HEK293 (cell line): ENCODE measurements around the gene SNAI1.

Source experiments
- REPIN1 ChIP-seq: fragments of 450-650 bp; formaldehyde crosslinking; IDR thresholded peaks from 2 replicates; pipeline ENCODE4 v1.5.1; 2017; ENCODE audit warnings: missing biosample characterization, missing genetic modification characterization, low read depth
- SP2 ChIP-seq: fragments of 450-650 bp; formaldehyde crosslinking; IDR thresholded peaks from 2 replicates; pipeline ENCODE4 v1.5.1; 2016; ENCODE audit warnings: missing biosample characterization, missing genetic modification characterization
- ZNF274 ChIP-seq, 2 experiments: fragments of 200-500 bp in 1 of 2; fragments of 450-650 bp in 1 of 2; sonication (Bioruptor generic) in 1 of 2; formaldehyde crosslinking in 1 of 2; IDR thresholded peaks; 2 replicates each; pipeline versions ENCODE4 v1.5.1 to v1.6.1; 2014 to 2016; ENCODE audit warnings: borderline replicate concordance in 1 of 2, inconsistent platforms in 1 of 2, low read length in 1 of 2, missing biosample characterization in 1 of 2, missing genetic modification characterization in 1 of 2
- ZNF292 ChIP-seq: fragments of 450-650 bp; formaldehyde crosslinking; IDR thresholded peaks from 2 replicates; pipeline ENCODE4 v1.5.1; 2016; ENCODE audit warnings: low read depth, missing biosample characterization, missing genetic modification characterization, borderline replicate concordance
- ZSCAN16 ChIP-seq: fragments of 450-650 bp; formaldehyde crosslinking; IDR thresholded peaks from 2 replicates; pipeline ENCODE4 v1.5.1; 2016; ENCODE audit warnings: missing biosample characterization, missing genetic modification characterization
- TF ChIP-seq, protein P1 (sequence below): fragments of 450-650 bp; formaldehyde crosslinking; IDR thresholded peaks from 2 replicates; pipeline ENCODE4 v1.5.1; 2016; ENCODE audit warnings: missing biosample characterization, missing genetic modification characterization
- TF ChIP-seq, protein P2 (sequence below): fragments of 450-650 bp; formaldehyde crosslinking; IDR thresholded peaks from 2 replicates; pipeline ENCODE4 v1.5.1; 2016; ENCODE audit warnings: missing biosample characterization, missing genetic modification characterization

DNA sequence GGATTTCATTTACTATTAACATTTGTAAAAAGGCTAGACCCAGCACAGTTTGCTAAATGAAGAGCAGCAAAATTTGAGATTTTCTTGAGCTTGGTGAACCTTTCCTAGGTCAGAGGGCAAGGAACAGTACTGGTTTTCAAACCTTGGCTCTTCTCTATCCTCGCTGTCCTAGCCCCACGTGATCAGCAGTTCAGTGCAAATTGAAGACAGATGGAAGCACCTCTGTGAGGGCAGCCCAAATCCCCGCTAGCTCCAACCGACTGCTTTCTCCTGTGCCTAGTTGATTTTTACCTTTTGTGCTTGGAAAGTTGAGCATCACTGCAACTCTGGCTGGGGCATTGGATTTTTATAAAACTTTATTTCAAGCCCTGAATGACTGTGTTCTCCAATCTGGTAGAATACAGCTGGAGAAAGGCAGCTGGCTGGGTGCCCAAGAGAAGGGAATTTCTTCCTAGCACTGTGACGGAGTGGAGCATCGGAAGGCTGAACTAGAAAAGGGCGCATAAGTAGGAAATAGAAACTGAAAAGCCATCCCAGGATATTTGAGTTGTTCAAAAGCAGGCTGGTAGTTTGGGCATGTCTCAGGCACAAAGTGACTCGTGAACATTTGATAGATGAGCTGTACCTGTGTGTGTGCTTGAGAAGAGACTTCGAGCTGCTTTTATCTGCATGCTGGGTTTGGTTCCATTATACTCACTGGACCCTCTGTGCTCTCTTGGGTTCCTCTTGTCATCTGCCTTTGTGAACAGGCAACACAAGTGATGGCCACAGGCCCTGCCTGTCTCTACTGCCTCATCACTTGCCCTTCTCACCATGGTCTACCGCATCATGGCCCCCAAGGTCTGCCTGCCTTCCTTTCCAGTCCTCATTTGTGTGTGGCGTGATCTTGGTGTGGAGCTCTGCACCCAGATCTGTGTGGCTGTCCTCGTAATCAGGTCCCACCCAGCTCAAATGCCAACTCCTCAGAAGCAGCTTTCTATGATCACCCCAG is 44.3 kb upstream of the SNAI1 start:
- TF ChIP-seq, protein P1, sequence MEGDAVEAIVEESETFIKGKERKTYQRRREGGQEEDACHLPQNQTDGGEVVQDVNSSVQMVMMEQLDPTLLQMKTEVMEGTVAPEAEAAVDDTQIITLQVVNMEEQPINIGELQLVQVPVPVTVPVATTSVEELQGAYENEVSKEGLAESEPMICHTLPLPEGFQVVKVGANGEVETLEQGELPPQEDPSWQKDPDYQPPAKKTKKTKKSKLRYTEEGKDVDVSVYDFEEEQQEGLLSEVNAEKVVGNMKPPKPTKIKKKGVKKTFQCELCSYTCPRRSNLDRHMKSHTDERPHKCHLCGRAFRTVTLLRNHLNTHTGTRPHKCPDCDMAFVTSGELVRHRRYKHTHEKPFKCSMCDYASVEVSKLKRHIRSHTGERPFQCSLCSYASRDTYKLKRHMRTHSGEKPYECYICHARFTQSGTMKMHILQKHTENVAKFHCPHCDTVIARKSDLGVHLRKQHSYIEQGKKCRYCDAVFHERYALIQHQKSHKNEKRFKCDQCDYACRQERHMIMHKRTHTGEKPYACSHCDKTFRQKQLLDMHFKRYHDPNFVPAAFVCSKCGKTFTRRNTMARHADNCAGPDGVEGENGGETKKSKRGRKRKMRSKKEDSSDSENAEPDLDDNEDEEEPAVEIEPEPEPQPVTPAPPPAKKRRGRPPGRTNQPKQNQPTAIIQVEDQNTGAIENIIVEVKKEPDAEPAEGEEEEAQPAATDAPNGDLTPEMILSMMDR (tag by site-specific recombination), result no peak
- TF ChIP-seq ZSCAN16 (tag by site-specific recombination) (no peak), REPIN1 (tag by site-specific recombination) (no peak), ZNF292 (tag by site-specific recombination) (no peak), ZNF274 (IDR thresholded peaks at IDR 0.05; ENCODE audit: low read length) (no peak), ZNF274 (tag by site-specific recombination; IDR thresholded peaks at IDR 0.05; ENCODE audit: borderline replicate concordance) (no peak), SP2 (tag by site-specific recombination) (no peak)
- TF ChIP-seq, protein P2, sequence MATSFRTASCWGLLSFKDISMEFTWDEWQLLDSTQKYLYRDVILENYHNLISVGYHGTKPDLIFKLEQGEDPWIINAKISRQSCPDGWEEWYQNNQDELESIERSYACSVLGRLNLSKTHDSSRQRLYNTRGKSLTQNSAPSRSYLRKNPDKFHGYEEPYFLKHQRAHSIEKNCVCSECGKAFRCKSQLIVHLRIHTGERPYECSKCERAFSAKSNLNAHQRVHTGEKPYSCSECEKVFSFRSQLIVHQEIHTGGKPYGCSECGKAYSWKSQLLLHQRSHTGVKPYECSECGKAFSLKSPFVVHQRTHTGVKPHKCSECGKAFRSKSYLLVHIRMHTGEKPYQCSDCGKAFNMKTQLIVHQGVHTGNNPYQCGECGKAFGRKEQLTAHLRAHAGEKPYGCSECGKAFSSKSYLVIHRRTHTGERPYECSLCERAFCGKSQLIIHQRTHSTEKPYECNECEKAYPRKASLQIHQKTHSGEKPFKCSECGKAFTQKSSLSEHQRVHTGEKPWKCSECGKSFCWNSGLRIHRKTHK (tag by site-specific recombination), result no peak
